Suprapubic skin (tissue), 3 donors: ENCODE measurements around the gene DPYSL5.

ENCODE experiments used
- POLR2AphosphoS5 ChIP-seq, 3 donors: sonication (generic); formaldehyde crosslinking; IDR thresholded peaks; one replicate each; pipeline ENCODE4 v1.6.1; 2017; ENCODE audit warnings: antibody characterized with exemption in 3 of 3
- TF ChIP-seq, protein P1 (sequence below), 2 donors: fragments of 200-600 bp in 1 of 2; fragments of 450-650 bp in 1 of 2; sonication (generic) in 1 of 2; IDR thresholded peaks; one replicate each; pipeline ENCODE4 v1.5.1; 2016 to 2019; ENCODE audit warnings: antibody characterized with exemption in 2 of 2, mild to moderate bottlenecking in 1 of 2, moderate library complexity in 1 of 2

DNA sequence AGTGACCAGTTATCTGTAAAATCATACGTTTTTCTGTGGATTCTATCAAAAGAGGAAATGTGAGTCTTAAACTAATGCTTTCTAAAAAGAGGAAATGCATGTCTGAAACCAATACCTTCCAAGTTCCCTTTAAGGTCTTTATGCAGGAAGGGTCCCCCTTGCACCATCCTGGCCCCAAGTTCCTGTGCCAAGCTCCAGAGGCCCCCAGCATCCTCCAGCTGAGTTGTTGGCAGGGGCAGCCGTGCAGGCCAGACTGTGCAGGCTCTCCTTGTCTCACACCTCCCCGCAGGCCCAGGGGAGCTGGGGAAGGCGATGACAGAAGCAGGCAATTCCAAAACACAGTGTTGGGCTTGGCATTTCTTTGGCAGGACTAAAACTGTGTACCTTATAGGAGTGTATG, 39.2 kb downstream of the DPYSL5 start:
- TF ChIP-seq, protein P1, sequence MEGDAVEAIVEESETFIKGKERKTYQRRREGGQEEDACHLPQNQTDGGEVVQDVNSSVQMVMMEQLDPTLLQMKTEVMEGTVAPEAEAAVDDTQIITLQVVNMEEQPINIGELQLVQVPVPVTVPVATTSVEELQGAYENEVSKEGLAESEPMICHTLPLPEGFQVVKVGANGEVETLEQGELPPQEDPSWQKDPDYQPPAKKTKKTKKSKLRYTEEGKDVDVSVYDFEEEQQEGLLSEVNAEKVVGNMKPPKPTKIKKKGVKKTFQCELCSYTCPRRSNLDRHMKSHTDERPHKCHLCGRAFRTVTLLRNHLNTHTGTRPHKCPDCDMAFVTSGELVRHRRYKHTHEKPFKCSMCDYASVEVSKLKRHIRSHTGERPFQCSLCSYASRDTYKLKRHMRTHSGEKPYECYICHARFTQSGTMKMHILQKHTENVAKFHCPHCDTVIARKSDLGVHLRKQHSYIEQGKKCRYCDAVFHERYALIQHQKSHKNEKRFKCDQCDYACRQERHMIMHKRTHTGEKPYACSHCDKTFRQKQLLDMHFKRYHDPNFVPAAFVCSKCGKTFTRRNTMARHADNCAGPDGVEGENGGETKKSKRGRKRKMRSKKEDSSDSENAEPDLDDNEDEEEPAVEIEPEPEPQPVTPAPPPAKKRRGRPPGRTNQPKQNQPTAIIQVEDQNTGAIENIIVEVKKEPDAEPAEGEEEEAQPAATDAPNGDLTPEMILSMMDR (IDR thresholded peaks at IDR 0.05): no peak
- no peak for TF ChIP-seq POLR2AphosphoS5 (IDR thresholded peaks at IDR 0.05)
